Breast epithelium (tissue), 4 donors: ENCODE measurements around the gene SMAD6. TPM values are rescaled to one million over a fixed set of nuclear protein-coding genes. Genes with fewer than 3 reads are reported as not detected.

Source experiments
- DNase-seq, 2 donors: peaks; one replicate each; pipeline ENCODE4 v3.0.0-alpha.2; 2019; ENCODE audit warnings: low spot score in 2 of 2
- H3K27ac ChIP-seq, 2 donors: fragments of 200-600 bp; sonication (generic) in 1 of 2; one replicate each; pipeline ENCODE4 v1.5.1; 2016 to 2019; ENCODE audit warnings: mild to moderate bottlenecking in 1 of 2
- H3K27me3 ChIP-seq, 2 donors: fragments of 200-600 bp; sonication (generic) in 1 of 2; one replicate each; pipeline versions ENCODE4 v1.5.1 to v1.6.0; 2017 to 2019; ENCODE audit warnings: control low read depth in 1 of 2, mild to moderate bottlenecking in 1 of 2
- H3K36me3 ChIP-seq: fragments of 200-600 bp; one replicate; pipeline ENCODE4 v1.5.1; 2019
- H3K4me1 ChIP-seq, 2 donors: fragments of 200-600 bp; sonication (generic); one replicate each; pipeline ENCODE4 v1.5.1; 2016 to 2019; ENCODE audit warnings: control low read depth in 1 of 2
- H3K4me3 ChIP-seq, 3 donors: fragments of 200-600 bp; sonication (generic); 1 replicate in 2 of 3; 2 replicates in 1 of 3; pipeline ENCODE4 v1.5.1; 2016 to 2019; ENCODE audit warnings: mild to moderate bottlenecking in 3 of 3, moderate library complexity in 2 of 3
- H3K9me3 ChIP-seq, 2 donors: fragments of 200-600 bp; sonication (generic) in 1 of 2; one replicate each; pipeline ENCODE4 v1.5.1; 2016 to 2019; ENCODE audit warnings: control low read depth in 1 of 2
- POLR2A ChIP-seq: fragments of 450-650 bp; IDR thresholded peaks from one replicate; pipeline ENCODE4 v1.6.1; 2016; ENCODE audit warnings: antibody characterized with exemption, mild to moderate bottlenecking, moderate library complexity
- POLR2AphosphoS5 ChIP-seq, 3 donors: sonication (generic); formaldehyde crosslinking; IDR thresholded peaks; one replicate each; pipeline ENCODE4 v1.6.1; 2017; ENCODE audit warnings: antibody characterized with exemption in 3 of 3
- intact Hi-C: fragments of 100-400 bp; cut with DNase I; formaldehyde crosslinking; loops from one replicate; pipeline ENCODE4 v1.15.1; 2023; ENCODE audit warnings: low total_unique reads
- total RNA-seq, 3 donors: library from RNA; depleted of rRNA; stranded (reverse); fragments of >200 nt; gene quantifications; one replicate each; pipeline ENCODE4 v1.1.0, GENCODE V29; 2016
- TF ChIP-seq, protein P1 (sequence below), 3 donors: fragments of 450-650 bp; IDR thresholded peaks; one replicate each; pipeline ENCODE4 v1.5.1; 2016 to 2017; ENCODE audit warnings: antibody characterized with exemption in 3 of 3, mild to moderate bottlenecking in 3 of 3, moderate library complexity in 3 of 3

Gene SMAD6
- total RNA-seq, 3 donors from 2014 or later = 7.6 to 22.6 (median 13.4) TPM

DNA sequence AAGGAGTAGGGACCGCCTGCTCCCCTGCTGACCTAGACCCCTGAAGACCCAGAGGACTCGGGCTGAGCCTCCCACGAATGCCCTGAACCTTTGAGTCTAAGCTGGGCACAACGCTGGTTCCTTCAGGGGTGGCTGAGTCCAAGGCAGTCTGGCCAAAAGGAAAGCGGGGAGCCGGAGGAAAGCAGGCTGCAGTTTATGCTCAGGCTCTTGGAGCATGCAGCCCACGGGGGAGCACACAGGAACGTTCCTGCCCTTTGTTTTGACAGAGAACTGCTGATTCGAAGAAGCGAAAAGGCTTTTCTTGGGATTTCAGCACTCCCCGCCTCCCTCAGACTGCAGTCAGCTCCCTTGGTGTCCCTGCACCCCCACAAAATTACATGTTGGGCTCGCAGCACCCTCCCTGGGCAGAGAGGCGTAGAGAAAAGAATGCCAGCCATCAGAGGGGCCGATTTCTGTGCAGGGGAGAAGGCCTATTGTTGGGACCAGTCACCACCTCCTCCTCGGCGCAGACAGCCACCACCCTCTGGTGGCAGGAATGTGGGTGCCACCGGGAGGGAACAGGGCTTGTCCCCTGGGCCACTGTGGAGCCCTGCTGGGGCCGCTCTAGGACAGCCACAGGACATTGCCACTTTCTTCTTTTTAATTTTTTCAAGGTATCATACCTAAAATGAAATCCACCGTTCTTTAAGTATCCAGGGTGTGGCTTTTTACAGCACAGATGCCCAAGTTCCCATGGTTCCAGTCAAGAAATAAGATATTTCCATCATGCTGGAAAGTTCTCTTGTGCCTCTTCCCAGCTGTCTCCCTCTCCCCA, 72.2 kb downstream of the SMAD6 start:
- H3K27ac ChIP-seq = peak overlapping the region; percentile 65 to 83
- peak; percentile 69 to 74 (median 74) for TF ChIP-seq POLR2AphosphoS5 (IDR thresholded peaks at IDR 0.05)
- TF ChIP-seq POLR2A = no peak
- TF ChIP-seq, protein P1, sequence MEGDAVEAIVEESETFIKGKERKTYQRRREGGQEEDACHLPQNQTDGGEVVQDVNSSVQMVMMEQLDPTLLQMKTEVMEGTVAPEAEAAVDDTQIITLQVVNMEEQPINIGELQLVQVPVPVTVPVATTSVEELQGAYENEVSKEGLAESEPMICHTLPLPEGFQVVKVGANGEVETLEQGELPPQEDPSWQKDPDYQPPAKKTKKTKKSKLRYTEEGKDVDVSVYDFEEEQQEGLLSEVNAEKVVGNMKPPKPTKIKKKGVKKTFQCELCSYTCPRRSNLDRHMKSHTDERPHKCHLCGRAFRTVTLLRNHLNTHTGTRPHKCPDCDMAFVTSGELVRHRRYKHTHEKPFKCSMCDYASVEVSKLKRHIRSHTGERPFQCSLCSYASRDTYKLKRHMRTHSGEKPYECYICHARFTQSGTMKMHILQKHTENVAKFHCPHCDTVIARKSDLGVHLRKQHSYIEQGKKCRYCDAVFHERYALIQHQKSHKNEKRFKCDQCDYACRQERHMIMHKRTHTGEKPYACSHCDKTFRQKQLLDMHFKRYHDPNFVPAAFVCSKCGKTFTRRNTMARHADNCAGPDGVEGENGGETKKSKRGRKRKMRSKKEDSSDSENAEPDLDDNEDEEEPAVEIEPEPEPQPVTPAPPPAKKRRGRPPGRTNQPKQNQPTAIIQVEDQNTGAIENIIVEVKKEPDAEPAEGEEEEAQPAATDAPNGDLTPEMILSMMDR (IDR thresholded peaks at IDR 0.05) = peak; percentile 97 to 99 (median 99)
- H3K36me3 ChIP-seq = no peaks in the 10 kb centered on the region
- peak; percentile 89 to 90 for DNase-seq
- H3K4me3 ChIP-seq = peak overlapping the region in 1 of 3 donors; percentile 34
- H3K9me3 ChIP-seq = no peaks in the 10 kb centered on the region
- intact Hi-C loops = loop anchor here (10.0 kb wide), 2 partner anchors 71 to 149 kb away; no protein-coding TSS in a partner anchor
- H3K4me1 ChIP-seq = no peaks in the 10 kb centered on the region
- no peaks in the 10 kb centered on the region for H3K27me3 ChIP-seq

DNA sequence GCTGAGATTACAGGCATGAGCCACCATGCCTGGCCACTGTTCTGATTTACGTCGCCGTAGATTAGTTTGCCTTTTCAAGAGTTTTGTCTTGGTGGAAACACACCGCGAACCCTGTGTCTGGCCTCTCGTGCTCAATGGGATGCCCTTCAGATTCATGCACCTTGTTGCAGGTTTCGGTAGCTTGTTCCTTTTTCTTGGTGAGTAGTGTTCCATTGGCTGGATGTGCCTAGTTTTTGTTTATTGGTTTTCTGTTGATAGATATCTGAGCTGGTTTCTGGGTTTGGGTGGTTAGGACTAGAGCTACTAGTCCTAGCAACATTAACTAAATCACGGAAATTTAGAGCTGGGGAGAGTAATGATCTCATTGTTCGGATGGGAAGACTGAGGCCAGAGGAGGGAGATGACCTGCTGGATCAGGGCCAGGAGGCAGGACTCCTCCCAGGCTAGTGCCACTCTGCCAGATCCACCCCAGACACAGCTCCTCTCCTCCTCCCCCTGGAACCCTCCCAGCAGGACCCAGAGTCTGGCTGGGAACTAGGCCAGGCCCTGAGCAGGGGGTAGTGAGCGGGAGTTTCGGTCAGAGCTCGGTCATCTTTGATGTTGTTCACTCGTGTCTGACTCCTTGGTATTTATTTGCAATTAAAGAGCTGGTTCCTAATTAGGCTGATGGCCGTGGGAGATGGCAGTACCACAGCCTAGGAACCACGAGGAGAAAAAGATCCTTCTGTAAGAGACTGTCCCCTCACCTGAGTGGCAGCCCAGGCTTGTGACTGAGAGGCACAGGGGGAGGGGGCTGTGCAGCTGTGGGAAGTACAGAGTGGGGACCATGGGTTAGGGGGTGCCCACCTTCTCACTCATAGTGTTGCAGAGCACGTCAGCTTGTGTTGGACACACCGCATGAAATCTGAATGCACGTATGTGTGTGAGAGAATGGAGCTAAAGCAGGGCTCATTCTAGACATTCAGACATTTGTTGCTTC, 73.4 kb downstream of the SMAD6 start:
- TF ChIP-seq, protein P1 (IDR thresholded peaks at IDR 0.05) = no peak
- TF ChIP-seq POLR2AphosphoS5 (IDR thresholded peaks at IDR 0.05) (no peak), POLR2A (no peak)
- no peaks in the 10 kb centered on the region for H3K9me3 ChIP-seq
- no peaks in the 10 kb centered on the region for H3K4me1 ChIP-seq
- H3K27me3 ChIP-seq = no peaks in the 10 kb centered on the region
- H3K36me3 ChIP-seq = no peaks in the 10 kb centered on the region
- H3K27ac ChIP-seq = no peak overlapping the region
- H3K4me3 ChIP-seq = no peak overlapping the region
- intact Hi-C loops = loop anchor here (10.0 kb wide), 2 partner anchors 69 to 151 kb away; no protein-coding TSS in a partner anchor
- no peak for DNase-seq

DNA sequence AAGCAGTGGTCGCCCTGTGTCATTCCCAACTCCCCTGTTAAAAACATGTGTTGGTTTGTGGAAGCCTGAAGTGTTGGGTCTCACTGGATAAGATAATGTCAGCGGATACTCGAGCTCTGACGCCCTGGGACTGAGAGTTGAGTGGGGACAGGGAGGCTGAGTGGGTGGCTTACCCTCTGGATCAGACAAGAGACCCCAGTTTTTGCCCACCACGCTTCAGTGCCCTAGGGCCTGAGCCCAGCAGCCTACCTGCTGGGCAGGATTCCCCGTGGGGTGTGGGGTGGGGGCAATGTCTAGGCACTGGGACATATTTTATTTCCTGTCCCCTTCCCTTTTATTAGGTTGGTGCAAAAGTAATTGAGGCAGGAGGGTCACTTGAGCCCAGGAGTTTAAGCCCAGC, 75.0 kb downstream of the SMAD6 start:
- intact Hi-C loops = loop anchor here (10.0 kb wide), 2 partner anchors 68 to 152 kb away; no protein-coding TSS in a partner anchor
- Histone ChIP-seq H3K27ac (no peak overlapping the region), H3K4me1 (no peaks in the 10 kb centered on the region), H3K36me3 (no peaks in the 10 kb centered on the region), H3K27me3 (no peaks in the 10 kb centered on the region), H3K4me3 (no peak overlapping the region), H3K9me3 (no peaks in the 10 kb centered on the region)
- TF ChIP-seq POLR2AphosphoS5 (IDR thresholded peaks at IDR 0.05) (no peak), POLR2A (no peak)
- TF ChIP-seq, protein P1 (IDR thresholded peaks at IDR 0.05) = no peak
- DNase-seq = no peak

DNA sequence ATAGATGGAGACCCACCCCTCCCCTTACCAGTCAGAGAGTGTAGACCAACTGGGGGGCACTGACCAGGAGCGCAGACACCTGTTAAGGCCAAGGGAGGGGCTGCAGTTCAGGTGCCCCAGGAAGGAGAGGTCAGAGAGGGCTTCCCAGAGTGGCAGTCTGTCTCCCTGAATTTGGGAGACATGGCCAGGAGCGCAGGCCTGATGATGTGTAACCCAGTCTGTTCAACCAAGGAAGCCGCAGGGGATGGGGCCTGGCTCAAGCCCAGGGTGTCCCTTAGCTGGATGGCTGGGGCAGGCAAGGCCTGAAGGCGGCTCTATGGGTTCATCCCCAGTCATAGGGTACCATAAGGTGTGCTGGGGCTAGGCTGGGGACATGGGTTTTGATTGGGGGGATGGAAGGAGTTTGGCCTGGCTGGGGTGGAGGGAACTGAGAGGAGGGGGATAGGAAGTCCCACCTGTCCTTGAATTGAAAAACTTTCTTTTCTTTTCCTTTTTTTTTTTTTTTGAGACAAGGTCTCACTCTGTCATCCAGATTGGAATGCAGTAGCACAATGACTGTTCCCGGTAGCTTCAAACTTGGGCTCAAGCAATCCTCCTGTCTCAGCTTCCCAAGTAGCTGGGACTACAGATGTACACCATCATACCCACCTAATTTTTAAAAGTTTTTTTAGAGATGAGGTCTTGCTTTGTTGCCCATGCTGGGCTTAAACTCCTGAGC, 75.7 kb downstream of the SMAD6 start:
- intact Hi-C loops = loop anchor here (10.0 kb wide), 2 partner anchors 67 to 153 kb away; no protein-coding TSS in a partner anchor
- H3K27me3 ChIP-seq = no peaks in the 10 kb centered on the region
- DNase-seq = no peak
- H3K36me3 ChIP-seq = no peaks in the 10 kb centered on the region
- H3K4me1 ChIP-seq = no peaks in the 10 kb centered on the region
- no peak overlapping the region for H3K4me3 ChIP-seq
- no peaks in the 10 kb centered on the region for H3K9me3 ChIP-seq
- H3K27ac ChIP-seq = no peak overlapping the region
- no peak for TF ChIP-seq POLR2AphosphoS5 (IDR thresholded peaks at IDR 0.05)
- TF ChIP-seq, protein P1 (IDR thresholded peaks at IDR 0.05) = no peak
- no peak for TF ChIP-seq POLR2A
